NCI-H128 (cell line): ENCODE data around the gene TVP23B.
"Not testable (repeated sequence)": the region's sequence is repeated elsewhere in the genome, so short reads cannot be mapped to it uniquely, and the experiment has no call there.

Source experiments
- DNase-seq: peaks from one replicate; lab custom pipeline; 2025; ENCODE audit not compliant: unreplicated experiment; lab: John Stamatoyannopoulos, UW

The TVP23B gene

GRCh38 chr17:18786890-18787289, 5.9 kb downstream of the TVP23B start:
- DNase-seq = not testable (repeated sequence)

DNA sequence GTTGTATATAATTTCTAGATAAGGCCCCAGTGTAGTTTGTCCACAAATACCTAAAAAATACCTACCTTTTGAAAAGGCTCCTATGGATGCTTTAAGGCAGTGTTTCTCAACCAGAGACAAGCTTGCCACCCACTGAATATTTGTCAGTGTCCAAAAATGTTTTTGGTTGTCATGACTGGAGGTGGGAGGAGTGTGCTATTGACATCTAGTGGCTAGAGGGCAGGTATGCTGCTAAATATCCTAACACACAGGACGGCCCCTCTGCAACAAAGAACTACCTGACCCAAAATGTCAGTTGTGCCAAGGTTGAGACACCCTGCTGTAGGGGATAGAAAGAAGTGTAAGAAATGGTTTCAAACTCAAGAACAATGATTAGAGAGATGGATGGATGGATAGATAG, 10.4 kb downstream of the TVP23B start:
- not testable (repeated sequence) for DNase-seq

- not testable (repeated sequence) for DNase-seq
Observed at GRCh38 chr17:18794841-18795240, 13.9 kb downstream of the TVP23B start.

- not testable (repeated sequence) for DNase-seq
Observed at GRCh38 chr17:18796887-18797286, 15.9 kb downstream of the TVP23B start.

DNA sequence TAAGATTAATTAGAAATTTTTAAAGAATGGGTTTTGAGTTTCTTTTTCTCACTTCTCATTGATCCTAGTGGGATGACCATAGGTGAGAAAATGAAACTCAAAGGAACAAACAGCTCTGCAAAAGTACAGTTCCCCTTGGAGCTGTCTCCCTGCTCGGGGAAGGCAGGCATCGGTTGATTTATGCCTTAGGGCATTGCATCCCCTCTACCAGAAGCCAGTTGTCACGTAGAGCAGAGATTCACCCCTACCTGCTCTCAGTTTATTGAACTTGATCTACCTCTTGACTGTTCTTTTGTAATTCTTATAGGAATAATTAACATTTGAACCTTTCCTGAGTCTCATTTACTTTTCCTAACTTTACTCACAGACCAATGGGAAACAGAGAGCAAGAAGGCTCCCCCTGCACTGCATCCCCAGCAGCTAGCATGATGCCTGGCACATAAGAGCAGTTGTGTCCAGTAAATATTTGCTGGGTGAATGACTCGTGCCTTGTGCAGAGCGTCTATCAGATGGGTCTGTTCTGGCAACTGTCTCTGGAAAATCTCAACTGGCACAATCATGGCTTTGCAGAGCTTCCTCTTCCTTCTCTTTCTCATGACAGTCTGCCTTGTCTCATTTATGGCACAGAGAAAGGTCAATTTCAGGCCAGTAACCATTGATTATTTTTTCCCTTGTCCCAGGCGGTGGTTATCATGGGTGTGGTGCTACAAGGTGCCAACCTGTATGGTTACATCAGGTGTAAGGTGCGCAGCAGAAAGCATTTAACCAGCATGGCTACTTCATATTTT, 22.7 kb downstream of the TVP23B start:
- DNase-seq = not testable (repeated sequence)

DNA sequence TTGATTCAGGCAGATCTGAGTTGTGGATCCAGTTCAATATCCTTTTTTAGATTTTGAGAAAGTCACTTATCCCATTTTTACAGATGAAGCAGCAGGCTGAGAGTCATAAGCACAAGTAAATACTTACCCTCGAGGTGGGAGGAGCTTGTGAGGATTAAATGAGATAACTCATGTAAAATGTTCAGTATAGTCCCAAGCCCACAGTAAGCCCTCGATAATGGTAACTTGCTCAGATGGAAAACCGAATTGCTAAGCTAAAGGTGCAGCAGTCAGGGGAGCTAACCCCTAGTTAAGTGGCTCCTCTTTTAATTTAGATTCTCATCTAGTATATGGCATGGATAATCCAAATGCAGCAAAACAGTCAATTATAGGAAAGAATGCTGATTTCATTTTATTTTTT, 34.9 kb downstream of the TVP23B start:
- not testable (repeated sequence) for DNase-seq

DNA sequence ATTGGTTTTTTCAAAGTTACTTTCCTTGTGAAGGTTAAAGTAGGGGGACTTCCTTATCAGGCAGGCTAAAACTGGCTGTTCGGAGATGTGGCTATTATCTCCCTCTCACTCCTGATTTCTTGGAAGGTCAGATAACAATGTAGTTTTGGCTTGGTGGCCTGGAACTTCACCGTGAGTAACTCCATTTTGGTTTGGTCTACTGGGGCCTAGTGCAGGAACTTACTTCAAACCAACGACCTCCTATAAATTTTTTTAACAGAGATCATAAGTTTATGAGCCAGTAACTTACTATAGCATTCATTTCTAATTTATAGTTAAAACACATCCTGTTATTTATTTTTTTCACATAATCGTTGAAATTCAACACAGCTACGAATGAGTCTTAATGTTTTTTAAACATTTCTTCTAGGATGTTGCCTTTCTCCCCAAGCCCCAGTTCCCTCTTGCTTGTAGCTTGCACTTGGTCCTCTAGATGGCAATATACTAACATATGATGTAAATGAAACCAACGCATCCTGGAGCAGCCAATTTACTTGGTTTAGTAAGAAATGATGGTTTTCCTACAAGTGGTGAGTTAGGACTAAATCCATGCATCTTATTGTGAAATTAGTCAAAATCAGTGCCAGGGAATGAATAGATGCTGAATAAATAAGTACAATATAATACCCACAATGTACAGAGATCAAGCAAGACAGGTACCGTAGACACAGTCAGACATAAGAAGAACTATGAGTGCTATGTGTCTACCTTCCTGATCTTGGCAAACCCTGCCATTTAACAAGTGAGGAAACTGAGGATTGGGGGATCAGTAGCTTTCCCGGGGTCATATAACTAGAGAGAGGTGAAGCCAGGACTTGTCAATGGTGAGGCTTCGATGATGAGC, 35.7 kb downstream of the TVP23B start:
- DNase-seq = not testable (repeated sequence)

- not testable (repeated sequence) for DNase-seq
Observed at GRCh38 chr17:18821430-18821829, 40.4 kb downstream of the TVP23B start.

GRCh38 chr17:18827613-18828012, 46.6 kb downstream of the TVP23B start:
- not testable (repeated sequence) for DNase-seq

DNA sequence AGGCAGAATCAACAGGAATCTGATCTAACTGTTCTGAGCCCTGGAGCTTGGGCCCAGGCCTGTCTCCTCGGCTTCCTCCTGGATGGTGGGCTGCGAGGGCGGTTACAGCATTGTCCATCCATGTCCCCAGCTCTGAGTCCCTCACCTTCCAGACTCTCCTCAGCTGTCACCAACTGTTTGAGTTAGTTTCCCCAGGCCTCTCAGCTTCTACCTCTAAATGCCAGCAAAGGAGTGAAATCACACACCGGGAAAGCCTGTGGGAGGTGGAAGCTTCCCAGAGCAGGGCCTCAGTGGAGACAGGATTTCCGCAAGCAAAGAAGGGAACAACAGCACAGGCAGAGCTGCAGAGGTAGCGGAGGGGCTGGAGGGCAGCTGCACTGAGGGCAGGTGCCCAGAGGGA, 67.5 kb downstream of the TVP23B start:
- no peak for DNase-seq

DNA sequence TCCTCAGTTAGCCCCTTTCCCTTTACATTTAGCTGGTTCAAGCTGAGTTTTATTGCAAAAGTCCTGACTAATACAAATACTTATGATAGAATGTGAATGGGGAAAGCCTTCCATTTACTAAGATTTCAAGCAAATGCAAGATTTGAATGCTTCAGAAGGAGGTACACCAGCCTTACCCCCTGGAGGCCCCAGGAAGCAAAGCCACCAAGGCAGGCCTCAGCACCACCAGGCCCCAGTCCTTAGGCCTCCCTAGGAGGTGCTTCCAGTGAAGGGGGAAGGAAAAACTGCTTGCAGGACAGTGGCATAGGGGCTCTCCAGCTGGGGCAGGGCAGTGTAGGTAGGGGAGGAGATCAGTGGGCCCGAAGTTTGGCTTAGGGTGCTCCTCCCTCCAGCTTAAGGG, 69.7 kb downstream of the TVP23B start:
- no peak for DNase-seq

DNA sequence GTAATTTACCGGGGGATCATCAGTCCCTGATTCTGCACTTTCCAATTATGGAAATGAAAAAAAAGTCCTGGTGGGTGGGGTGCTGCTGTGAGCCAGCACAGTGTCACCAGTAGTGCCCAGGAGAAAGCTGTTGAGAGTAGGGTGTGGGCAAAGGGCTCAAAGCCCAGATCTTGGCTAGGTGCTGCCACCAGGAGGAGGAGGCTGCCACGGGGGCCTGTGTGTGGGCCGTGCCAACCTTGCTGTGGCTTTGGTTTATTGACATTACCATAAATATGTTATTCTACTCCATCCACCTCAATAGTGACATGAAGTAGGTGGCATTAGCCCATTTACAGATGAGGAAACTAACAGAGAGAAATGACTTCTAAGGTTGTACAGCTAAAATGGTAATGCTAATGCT, 70.2 kb downstream of the TVP23B start:
- DNase-seq = no peak

DNA sequence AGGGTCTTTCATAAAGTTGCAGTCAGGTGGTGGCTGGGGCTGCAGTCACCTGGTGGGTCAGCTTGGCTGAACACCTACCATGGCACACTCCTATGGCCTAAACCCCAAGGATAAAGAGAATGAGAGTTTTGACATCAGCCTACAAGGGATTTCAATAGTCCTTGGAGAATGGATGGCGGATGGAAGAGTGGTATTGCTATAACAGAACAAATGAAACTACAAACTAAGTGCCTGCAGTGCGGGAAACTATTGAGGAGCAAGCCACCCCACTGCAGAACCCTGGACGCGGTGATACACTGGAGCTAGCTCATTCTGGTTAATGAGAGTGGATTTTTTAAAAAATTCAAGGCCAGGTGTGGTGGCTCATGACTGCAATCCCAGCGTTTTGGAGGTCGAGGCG, 74.0 kb downstream of the TVP23B start:
- no peak for DNase-seq

DNA sequence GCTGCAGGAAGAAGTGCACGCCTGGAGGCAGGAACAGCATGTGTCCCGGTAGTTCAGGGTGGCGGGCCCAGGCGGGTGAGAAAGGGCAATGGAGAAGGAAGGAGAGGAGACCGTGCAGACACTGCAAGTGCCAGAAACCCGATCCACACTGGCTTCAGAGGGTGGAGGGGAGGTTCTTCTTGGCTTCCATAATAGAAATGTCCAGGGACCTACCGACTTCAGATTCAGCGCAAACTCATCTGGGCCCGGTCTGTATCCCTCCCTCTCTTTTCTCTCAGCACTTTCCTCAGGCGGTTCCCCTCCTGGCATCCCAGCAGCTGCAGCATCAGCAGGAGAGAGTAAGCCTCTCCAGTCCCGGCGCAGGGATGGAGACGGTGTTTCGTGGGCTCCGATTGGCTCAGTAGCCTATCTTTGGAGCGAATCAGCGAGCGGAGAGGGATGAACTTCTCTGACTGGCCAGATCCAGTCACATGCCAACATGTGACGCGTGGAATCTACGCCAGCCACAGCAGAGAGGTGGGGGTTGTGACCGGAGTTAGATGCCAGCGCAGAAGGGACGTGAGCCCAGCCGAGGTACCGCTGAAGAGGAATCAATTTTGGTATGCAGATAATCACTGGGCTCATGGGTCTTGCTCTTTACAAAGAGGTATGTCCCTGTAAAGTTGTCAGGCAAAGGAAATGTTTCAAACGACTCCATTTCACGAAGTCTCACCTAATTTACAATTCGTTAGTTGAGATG, 75.0 kb downstream of the TVP23B start:
- DNase-seq = peak; percentile 90
